Stomach (tissue), 4 donors: ENCODE results near the gene BRME1.

Source experiments
- EP300 ChIP-seq: sonication (generic); formaldehyde crosslinking; IDR thresholded peaks from one replicate; pipeline ENCODE4 v1.6.1; 2017; ENCODE audit warnings: antibody characterized with exemption
- POLR2A ChIP-seq, 4 donors: fragments of 450-650 bp; IDR thresholded peaks; one replicate each; pipeline ENCODE4 v1.6.1; 2016; ENCODE audit warnings: antibody characterized with exemption in 4 of 4, control low read depth in 2 of 4, mild to moderate bottlenecking in 1 of 4, moderate library complexity in 1 of 4
- POLR2AphosphoS5 ChIP-seq, 3 donors: sonication (generic); formaldehyde crosslinking; IDR thresholded peaks; one replicate each; pipeline ENCODE4 v1.6.1; 2016; ENCODE audit warnings: antibody characterized with exemption in 3 of 3
- TF ChIP-seq, protein P1 (sequence below), 7 experiments: fragments of 450-650 bp in 4 of 7; fragments of 200-600 bp in 3 of 7; sonication (generic) in 3 of 7; IDR thresholded peaks; one replicate each; pipeline ENCODE4 v1.5.1; 2016 to 2019; ENCODE audit warnings: antibody characterized with exemption in 7 of 7, control low read depth in 2 of 7, mild to moderate bottlenecking in 1 of 7

DNA sequence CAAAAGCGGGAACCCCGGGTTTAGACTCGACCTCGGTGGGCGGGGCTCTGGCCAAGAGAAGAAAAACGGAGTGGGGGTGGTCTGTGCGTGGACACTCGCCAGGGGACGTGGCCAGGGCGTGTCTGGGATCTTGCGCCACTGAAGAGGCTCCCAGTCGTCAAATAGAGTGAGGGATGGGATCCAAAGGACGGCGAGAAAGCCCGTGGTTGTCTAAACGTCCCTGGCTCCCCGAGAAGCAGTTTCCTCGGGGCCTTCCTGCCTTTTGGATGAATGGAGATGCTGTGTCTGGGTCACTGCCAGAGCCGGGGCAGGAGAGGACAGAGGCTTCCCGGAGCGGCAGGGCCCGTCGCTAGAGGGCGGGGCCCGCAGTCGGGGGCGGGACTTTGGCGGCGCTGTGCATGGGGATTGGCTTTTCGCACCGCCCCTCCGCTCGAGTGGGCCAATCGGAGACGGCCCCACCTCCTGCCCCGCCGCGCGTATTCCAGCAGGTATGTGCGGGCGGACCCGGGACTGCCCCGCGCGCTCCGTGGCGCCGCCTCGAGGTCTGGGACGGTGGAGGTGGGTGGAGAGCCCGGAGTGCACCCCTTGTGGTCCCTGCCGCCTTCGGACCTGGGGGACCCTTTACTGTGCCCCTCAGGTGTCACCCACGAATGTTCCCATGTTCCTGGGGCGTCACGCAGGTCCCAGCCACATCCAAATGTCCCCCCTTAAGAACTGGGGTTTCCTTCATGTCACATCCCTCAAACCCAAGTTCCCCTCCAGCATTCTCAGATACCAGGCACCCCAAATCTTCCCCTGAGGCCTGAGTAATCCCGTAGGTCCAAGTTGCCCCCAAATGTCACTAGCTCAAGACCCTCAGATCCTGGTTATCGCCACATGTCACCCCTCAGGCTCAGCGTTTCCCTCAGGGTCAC, 72.3 kb downstream of the BRME1 start:
- TF ChIP-seq POLR2A (IDR thresholded peaks at IDR 0.05) (no peak), EP300 (no peak), POLR2AphosphoS5 (IDR thresholded peaks at IDR 0.05) (peak; percentile 18 to 88 (median 27))
- TF ChIP-seq, protein P1, sequence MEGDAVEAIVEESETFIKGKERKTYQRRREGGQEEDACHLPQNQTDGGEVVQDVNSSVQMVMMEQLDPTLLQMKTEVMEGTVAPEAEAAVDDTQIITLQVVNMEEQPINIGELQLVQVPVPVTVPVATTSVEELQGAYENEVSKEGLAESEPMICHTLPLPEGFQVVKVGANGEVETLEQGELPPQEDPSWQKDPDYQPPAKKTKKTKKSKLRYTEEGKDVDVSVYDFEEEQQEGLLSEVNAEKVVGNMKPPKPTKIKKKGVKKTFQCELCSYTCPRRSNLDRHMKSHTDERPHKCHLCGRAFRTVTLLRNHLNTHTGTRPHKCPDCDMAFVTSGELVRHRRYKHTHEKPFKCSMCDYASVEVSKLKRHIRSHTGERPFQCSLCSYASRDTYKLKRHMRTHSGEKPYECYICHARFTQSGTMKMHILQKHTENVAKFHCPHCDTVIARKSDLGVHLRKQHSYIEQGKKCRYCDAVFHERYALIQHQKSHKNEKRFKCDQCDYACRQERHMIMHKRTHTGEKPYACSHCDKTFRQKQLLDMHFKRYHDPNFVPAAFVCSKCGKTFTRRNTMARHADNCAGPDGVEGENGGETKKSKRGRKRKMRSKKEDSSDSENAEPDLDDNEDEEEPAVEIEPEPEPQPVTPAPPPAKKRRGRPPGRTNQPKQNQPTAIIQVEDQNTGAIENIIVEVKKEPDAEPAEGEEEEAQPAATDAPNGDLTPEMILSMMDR (IDR thresholded peaks at IDR 0.05): peak in 4 of 7 experiments; percentile 9 to 52 (median 36)
